Erythroblast (primary cell): ENCODE data around the gene CALN1.

ENCODE experiments used
- GATA1 ChIP-seq: IDR thresholded peaks from 2 replicates; pipeline ENCODE4 v1.6.1; 2011; ENCODE audit warnings: low read depth, mild to moderate bottlenecking, control low read depth, low read length, moderate library complexity
- POLR2A ChIP-seq: IDR thresholded peaks from 2 replicates; pipeline ENCODE4 v1.6.1; 2011; ENCODE audit warnings: mild to moderate bottlenecking, low read length

DNA sequence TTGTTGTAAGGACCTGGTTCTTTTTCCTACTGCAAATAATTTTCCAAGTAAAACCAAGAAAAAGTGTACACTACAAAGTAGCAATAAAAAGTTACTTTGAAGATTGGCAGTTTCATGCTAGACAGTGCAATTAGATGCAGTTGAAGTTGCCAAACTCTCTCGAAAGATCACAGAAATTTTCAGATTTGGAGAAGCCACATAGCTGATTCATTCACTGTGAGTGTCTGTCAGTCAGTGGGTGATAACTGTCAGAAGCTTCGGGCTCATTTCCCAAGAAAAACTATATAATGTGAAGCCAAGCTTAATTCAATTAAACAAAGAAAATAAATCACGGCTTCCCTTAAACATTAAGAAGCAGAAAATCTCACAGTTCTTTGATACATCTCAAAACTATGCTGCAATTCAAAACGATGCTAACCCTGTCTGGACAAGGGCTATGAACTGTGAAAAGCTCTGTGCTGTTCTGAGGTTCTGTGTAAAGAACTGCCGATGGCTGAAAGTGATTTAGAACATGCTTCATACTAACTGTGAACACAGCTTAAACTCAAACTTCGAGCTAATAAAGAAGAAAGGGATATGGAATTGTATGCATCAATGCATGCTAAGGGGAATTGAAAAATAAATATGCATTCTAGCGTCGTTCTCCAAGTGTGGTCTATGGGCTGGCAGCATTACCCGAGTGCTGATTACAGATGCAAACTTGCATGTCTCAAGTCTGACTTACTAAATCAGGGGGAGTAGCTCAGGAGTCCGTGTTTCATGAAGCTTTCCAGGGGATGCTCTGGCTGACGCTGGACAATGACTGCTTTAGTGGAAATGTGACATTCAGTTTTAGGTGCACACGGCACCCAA lies 557.4 kb downstream of the CALN1 start:
- no peak for TF ChIP-seq POLR2A
- TF ChIP-seq GATA1 = no peak
